NCI-H524 (cell line): Measurements from ENCODE around the gene PRR20B.
"Not testable (repeated sequence)": the region's sequence is repeated elsewhere in the genome, so short reads cannot be mapped to it uniquely, and the experiment has no call there.

Experiments used
- DNase-seq, 2 experiments: peaks; one replicate each; lab custom pipeline; 2025; lab: John Stamatoyannopoulos, UW

The PRR20B gene

GRCh38 chr13:57147188-57147587, at the start of gene PRR20B:
Gene PRR20B, plus strand, starts transcription at chr13:57147488. Its CDS starts 387 bp downstream, at chr13:57147875.
- DNase-seq = not testable (repeated sequence)

- no peak for DNase-seq
These were observed 32.3 kb upstream of the PRR20B start for GRCh38 chr13:57114945-57115344.

- no peak for DNase-seq
These were observed 23.6 kb upstream of the PRR20B start for GRCh38 chr13:57123681-57124080.

- DNase-seq = no peak
These were observed 18.4 kb upstream of the PRR20B start for GRCh38 chr13:57128909-57129308.

GRCh38 chr13:57136093-57136492, 11.2 kb upstream of the PRR20B start:
- DNase-seq = no peak

- no peak for DNase-seq
These were observed 9.7 kb upstream of the PRR20B start for GRCh38 chr13:57137585-57137984.

- DNase-seq = no peak
These were observed 8.3 kb upstream of the PRR20B start for GRCh38 chr13:57138988-57139387.

GRCh38 chr13:57139781-57140180, 7.5 kb upstream of the PRR20B start:
- DNase-seq = not testable (repeated sequence)

GRCh38 chr13:57140235-57140968, 6.9 kb upstream of the PRR20B start, which contains the start of gene PRR20A:
Gene PRR20A, plus strand, starts transcription at chr13:57140918. Its CDS starts 387 bp downstream, at chr13:57141305.
- DNase-seq = not testable (repeated sequence)

GRCh38 chr13:57148106-57148505, 818 bp downstream of the PRR20B start:
- DNase-seq = not testable (repeated sequence)

- not testable (repeated sequence) for DNase-seq
These were observed 6.5 kb downstream of the PRR20B start, which contains the start of gene PRR20C for GRCh38 chr13:57153761-57154160. Gene PRR20C, plus strand, starts transcription at chr13:57154061. Its CDS starts 387 bp downstream, at chr13:57154448.

- not testable (repeated sequence) for DNase-seq
These were observed 13.0 kb downstream of the PRR20B start, which contains the start of gene PRR20D for GRCh38 chr13:57160332-57160731. Gene PRR20D, plus strand, starts transcription at chr13:57160632. Its CDS starts 387 bp downstream, at chr13:57161019.

- DNase-seq = not testable (repeated sequence)
These were observed 19.6 kb downstream of the PRR20B start, which contains the start of gene PRR20E for GRCh38 chr13:57166897-57167296. Gene PRR20E, plus strand, starts transcription at chr13:57167197. Its CDS starts 387 bp downstream, at chr13:57167584.

GRCh38 chr13:57191667-57192066, 44.4 kb downstream of the PRR20B start:
- DNase-seq = no peak
